NT2/D1 (cell line): Measurements from ENCODE around the gene OR2A25.

Experiments
- SUZ12 ChIP-seq: IDR thresholded peaks from 2 replicates; pipeline ENCODE4 v1.6.1; 2011; ENCODE audit not compliant: insufficient read length, insufficient read depth; ENCODE audit errors: extremely low read depth
- YY1 ChIP-seq: IDR thresholded peaks from 2 replicates; pipeline ENCODE4 v1.6.1; 2011; ENCODE audit not compliant: insufficient read length, insufficient read depth
- ZNF274 ChIP-seq: IDR thresholded peaks from 2 replicates; pipeline ENCODE4 v1.6.1; 2011; ENCODE audit warnings: mild to moderate bottlenecking, low read depth, low read length

GRCh38 chr7:144035385-144035784 is 34.2 kb upstream of the OR2A25 start:
- no peak for TF ChIP-seq ZNF274
- no peak for TF ChIP-seq YY1
- TF ChIP-seq SUZ12, result no peak
